ENCODE results near the gene CENPI.
"Not testable (repeated sequence)": the region's sequence is repeated elsewhere in the genome, so short reads cannot be mapped to it uniquely, and the experiment has no call there.

CENPI gene, protein sequence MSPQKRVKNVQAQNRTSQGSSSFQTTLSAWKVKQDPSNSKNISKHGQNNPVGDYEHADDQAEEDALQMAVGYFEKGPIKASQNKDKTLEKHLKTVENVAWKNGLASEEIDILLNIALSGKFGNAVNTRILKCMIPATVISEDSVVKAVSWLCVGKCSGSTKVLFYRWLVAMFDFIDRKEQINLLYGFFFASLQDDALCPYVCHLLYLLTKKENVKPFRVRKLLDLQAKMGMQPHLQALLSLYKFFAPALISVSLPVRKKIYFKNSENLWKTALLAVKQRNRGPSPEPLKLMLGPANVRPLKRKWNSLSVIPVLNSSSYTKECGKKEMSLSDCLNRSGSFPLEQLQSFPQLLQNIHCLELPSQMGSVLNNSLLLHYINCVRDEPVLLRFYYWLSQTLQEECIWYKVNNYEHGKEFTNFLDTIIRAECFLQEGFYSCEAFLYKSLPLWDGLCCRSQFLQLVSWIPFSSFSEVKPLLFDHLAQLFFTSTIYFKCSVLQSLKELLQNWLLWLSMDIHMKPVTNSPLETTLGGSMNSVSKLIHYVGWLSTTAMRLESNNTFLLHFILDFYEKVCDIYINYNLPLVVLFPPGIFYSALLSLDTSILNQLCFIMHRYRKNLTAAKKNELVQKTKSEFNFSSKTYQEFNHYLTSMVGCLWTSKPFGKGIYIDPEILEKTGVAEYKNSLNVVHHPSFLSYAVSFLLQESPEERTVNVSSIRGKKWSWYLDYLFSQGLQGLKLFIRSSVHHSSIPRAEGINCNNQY

DNA sequence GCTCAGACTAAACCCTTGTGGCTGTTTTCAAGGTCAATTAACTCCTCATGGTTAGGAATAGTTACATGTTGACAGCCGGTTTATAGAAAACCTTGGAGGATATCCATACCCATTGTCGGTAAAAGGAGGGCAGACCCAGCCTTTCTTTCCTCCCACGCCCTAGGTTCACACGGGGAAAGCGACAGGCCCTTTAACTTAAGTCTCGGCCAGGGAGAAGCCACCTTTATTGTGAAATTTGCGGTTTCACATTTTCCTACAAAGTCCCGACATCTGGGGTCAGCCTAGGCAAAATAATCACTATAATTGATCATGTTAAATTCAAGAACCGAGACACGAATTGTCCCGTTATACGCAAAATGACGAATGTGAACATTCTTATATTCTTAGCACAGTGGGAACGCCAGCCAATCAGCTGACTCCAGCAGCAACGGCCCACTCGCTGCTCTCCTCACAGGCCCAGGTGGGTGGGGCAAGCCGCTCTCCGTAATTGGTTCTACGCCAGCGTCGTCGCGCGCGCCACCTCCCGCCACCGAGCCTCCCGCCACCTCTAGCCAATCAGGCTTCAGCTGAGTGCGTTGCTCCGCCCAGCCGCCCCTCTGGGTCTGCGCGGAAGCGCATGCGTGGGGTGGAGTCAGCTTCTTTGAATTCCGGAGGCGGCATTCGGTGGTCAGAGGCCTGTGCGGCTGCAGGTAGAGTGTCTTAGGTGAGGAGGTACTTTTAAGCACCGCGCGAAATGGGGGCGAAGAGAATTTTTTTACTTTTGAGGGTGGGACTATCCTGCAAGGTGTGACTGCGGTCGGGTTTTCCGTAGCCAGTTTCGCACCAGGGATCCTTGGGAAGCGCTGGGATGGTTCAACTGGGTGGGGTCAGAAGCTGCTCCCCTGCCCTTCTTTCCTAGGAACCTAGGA, at the start of gene CENPI:
TSS of gene CENPI (plus strand) at position 659 of the 908 bp plus-strand sequence. CDS start 2,867 bp downstream, outside the sequence.
- DNase-seq (ENCODE audit: low spot score): peak; percentile 97

DNA sequence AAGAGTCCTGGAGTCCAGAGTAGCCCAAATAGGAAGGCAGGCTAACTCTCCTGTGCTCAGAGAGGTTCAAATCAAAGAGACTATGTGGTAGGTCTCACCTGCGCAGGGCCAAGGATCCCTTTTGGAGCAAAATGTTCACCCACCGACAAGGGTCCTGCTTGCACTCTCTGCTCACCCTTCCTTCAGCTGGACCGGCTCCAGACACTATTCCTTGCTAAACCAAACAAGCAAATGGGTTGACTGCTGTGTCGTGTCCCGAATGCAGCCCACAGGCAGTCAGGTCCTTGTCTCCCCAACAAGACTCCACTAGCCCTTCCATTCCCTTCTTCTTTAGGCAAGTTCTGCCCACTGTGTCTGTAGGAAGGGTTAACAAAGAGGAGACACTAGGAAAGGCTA, 46.9 kb upstream of the CENPI start:
- no peak for DNase-seq (ENCODE audit: low spot score)

DNA sequence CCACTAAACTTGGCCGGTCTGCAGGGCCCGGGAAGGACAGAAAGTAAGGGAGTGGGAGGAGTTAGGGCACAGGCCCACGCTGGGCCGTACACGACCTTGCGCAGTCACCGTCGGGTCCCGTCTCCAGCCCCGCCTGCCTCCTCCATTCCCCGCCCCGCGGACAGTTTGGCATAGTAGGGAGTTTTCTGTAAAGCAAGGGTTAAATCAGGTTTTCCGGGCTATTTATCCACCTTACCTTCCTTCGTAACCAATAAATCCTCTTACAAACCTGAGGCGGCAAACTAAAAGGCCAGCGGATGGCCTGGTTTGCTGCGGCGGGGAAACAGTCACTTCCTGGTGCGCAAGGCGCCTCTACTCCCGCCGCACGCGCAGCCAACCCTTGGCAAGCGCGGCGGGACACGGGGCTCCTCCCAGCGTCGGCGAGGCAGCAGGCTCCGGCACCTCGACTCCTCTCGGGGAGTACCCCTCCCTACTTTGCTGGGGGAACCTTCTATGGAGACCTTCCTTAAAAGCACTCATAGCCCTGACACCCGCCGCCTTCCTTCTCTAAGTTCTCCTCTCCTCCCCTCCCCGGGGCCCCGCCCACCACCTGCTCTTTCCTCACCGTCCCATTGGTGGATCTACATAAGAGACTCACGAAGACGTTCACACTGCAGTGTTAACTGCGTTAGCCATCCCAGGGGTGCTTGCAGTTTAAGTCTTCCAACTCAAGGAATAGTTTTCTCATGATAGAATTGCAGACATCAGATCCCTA, 46.3 kb upstream of the CENPI start, which contains the start of gene TRMT2B:
TSS of gene TRMT2B (minus strand) at position 563 of the 754 bp plus-strand sequence. CDS start 9,822 bp downstream, outside the sequence.
- peak; percentile 83 for DNase-seq (ENCODE audit: low spot score)

GRCh38 chrX:101056551-101056950, 41.5 kb upstream of the CENPI start:
- not testable (repeated sequence) for DNase-seq (ENCODE audit: low spot score)

- DNase-seq (ENCODE audit: low spot score): peak; percentile 21
These were observed 40.8 kb upstream of the CENPI start for GRCh38 chrX:101057093-101057714.

GRCh38 chrX:101062176-101062575, 35.8 kb upstream of the CENPI start:
- DNase-seq (ENCODE audit: low spot score): peak; percentile 52

DNA sequence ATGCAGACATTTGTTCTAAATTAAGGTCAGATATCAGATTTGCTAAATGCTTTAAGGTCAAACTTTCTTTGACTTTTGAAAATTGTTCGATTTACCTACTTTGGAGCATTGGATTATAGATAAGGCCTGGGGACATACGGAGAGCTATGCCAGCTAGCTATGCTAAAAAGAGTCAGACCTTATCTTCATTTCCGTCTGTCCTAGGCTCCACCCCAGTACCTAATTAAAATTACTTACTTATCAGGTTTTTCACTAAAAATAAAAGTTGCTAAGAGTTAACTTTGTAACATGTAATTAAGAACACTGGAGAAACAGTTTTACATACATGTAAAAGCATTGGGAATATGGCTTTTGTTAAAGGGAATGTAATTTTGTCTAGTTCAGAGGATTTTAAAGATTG, 26.4 kb upstream of the CENPI start:
- no peak for DNase-seq (ENCODE audit: low spot score)

- DNase-seq (ENCODE audit: low spot score): peak; percentile 33
These were observed 19.0 kb upstream of the CENPI start, which contains the start of gene TMEM35A for GRCh38 chrX:101078716-101079598. TSS of gene TMEM35A (plus strand) at chrX:101078879. CDS start at chrX:101079003, 124 bp downstream.

- no peak for DNase-seq (ENCODE audit: low spot score)
These were observed 18.2 kb upstream of the CENPI start for GRCh38 chrX:101079736-101080270.

GRCh38 chrX:101080326-101081124, 17.5 kb upstream of the CENPI start:
- DNase-seq (ENCODE audit: low spot score): no peak

DNA sequence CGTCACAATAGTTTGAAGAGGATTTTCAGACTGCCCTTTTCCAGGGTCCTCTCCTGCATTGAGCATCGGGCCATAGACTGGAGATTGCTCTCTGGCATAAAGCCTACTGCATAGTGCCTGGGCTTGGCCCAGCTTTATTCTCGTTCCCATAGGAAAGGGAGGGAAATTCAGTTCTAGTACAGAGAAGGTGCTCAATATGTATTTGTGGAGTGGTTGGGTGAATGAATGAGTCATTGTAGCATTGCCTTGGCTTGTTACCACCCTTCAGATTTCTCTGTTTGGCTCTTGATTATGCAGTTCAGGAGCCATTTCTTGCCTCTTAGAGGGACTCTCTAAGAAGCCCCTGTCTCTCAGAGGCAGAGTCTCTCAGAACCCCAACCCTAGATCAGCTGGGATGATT, 16.8 kb upstream of the CENPI start:
- no peak for DNase-seq (ENCODE audit: low spot score)

GRCh38 chrX:101091817-101092216, 6.2 kb upstream of the CENPI start:
- DNase-seq (ENCODE audit: low spot score): no peak

DNA sequence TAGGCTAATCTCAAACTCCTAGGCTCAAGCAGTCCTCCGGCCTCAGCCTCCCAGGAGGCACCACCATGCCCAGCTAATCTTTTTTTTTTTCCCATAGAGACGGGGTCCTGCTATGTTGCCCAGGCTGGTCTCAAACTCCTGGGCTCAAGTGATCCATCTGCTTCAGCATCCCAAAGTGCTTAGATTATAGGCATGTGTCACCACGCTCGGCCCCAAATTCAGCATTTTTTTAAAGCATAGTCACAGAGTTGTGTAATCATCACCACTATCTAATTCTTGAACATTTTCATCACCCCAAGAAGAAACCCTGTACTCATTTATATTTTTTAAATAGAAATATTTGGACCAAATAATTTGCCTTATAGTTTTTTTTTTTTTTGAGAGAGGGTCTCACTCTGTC, 10.3 kb downstream of the CENPI start:
- peak; percentile 15 for DNase-seq (ENCODE audit: low spot score)

DNA sequence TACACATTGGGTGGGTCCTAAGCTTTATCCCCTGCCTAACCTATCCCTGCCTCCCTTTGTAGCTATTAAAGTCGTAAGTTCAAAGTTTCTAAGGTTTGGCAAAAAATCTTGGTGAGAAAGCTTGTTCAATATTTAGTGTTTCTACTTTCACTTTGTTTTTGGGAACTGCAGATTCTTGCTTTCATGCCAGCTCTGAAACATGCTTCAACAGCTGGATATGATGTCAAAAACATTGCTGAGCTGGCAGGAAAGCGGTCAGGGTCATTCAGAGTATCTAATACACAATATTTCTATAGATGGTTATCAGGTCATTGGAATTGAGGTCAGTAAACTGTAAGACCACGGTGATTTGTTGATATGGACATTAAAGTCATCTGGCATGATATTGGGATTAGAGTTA, 19.7 kb downstream of the CENPI start:
- peak; percentile 18 for DNase-seq (ENCODE audit: low spot score)

GRCh38 chrX:101136235-101136634, 38.2 kb downstream of the CENPI start:
- peak; percentile 9 for DNase-seq (ENCODE audit: low spot score)
